Kidney glomerular epithelial cell (primary cell): ENCODE results near the gene SERPINB5.

Experiments used
- DNase-seq: peaks from one replicate; lab custom pipeline; 2025; lab: John Stamatoyannopoulos, UW

SERPINB5 gene

GRCh38 chr18:63528863-63529492, 52.2 kb downstream of the SERPINB5 start:
- no peak for DNase-seq

DNA sequence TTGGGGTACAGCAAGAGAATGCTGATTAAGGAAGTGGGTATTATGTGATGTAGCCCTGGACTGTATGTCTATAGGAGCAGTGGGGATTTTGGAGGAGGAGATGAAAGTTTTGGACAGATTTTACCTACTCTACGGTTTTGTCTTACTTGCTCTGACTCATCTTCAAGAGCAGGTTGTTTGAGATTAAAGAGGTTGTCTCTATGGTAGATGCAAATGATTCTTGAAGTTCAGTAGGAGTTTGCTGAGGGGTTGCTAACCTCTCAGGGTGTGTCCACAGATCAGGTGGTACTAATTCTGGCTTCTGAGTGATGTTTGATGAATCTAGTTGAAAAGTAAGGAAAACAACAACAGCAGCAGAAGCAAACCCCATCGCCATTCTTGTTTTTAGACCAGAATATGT, 55.7 kb downstream of the SERPINB5 start:
- no peak for DNase-seq

GRCh38 chr18:63534615-63535014, 57.9 kb downstream of the SERPINB5 start:
- DNase-seq: no peak

- DNase-seq: no peak
These were observed 63.2 kb downstream of the SERPINB5 start for GRCh38 chr18:63539904-63540510.

DNA sequence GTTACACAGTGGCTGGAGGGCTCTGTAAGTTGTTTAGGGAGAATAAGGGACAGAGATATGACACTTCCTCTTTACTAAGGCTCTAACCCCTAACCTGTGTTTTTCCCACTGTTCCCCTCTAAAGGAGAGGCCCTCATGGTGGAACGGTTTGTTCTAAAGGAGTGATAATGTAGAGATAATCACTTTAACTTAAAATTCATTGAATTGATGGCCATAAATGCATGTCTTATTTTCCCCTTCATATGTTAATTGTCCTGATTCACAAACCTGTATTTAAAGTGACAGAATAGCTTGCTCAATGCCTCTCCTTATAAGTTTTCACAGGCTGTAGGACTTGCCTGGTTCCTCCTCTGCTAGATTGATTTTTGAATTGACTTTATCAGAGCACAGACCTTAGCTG, 65.3 kb downstream of the SERPINB5 start, which contains the start of gene SERPINB12:
Gene SERPINB12 (plus strand): TSS at position 301 of the 400 bp plus-strand sequence. CDS start 13,791 bp downstream, outside the sequence.
- DNase-seq: no peak

DNA sequence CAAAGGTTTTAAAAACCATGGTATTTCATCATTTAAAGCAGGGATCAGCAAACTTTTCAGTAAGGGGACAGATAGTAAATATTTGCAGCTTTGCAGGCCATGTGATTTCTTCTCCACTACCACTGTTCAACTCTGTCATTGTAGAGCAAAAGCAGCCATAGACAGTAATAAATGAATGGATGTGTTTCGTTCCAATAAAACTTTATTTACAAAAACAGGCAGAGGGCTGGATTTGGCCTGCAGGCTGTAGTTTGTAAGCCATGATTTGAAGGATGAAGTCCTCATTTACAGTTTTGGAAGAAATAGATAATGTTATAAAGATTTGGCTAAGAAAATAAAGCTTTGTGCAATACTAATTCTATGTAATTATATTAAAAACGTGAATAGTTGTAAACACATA, 67.3 kb downstream of the SERPINB5 start:
- DNase-seq: no peak

DNA sequence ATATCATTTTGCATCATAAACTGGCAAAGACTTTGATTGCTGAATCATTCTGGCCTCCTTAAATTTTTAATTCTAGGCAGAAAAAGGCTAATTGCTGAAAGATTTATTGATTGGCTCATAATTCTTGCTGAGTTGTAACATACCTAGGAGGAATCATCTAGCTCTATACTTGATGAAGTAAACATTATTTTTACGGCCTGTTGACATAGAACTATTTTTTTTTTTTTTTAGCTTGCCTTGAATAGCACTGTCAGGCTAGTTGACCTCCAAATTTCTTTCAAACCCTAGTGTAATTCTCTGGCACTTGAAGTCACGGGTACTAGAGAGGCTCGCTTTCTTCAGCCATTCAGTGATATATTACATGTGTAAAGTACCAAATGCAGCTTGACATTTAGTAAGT, 68.2 kb downstream of the SERPINB5 start:
- no peak for DNase-seq

DNA sequence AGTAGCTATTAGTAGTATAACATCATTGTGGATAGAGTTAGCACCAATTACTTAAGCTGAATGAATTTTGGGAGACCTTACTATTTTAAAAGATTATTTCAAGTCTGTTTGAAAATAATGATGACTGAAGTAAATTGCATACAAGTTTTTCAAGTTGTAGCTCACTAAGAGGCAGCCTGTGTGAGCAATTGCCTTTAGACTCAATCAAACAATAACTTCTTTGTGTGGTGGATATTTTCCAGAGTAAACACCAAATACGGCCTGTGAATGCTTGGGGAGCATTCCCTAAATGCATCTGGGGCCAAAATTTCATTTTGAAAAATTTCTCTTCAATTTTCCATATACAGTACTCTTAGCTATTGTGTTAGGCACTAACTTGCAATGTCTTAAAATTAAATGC, 73.3 kb downstream of the SERPINB5 start:
- no peak for DNase-seq

GRCh38 chr18:63551769-63552168, 75.0 kb downstream of the SERPINB5 start:
- DNase-seq: no peak

DNA sequence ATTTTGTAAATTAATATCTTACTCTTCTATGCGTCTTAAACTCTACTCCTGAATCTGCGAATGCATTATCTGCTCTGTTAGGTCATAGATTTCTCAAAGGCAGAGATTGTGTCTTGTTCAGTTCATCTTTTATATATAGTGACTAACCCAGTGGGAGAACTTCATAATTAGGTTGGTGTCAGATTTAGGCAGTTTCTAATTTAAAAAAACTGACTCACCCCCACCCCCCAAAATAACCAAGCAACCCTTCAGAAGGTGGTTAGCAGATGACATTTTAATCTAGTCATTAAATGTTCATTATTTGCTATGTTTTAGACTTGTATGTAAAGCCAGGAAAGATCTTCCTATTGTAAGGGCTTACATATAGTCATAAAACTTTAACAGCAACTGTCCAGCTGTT, 75.8 kb downstream of the SERPINB5 start:
- no peak for DNase-seq

- no peak for DNase-seq
These were observed 76.3 kb downstream of the SERPINB5 start for GRCh38 chr18:63553081-63553480.
